Measurements from ENCODE around the gene HNRNPC.
"Not testable (repeated sequence)": the region's sequence is repeated elsewhere in the genome, so short reads cannot be mapped to it uniquely, and the experiment has no call there.

HNRNPC gene

DNA sequence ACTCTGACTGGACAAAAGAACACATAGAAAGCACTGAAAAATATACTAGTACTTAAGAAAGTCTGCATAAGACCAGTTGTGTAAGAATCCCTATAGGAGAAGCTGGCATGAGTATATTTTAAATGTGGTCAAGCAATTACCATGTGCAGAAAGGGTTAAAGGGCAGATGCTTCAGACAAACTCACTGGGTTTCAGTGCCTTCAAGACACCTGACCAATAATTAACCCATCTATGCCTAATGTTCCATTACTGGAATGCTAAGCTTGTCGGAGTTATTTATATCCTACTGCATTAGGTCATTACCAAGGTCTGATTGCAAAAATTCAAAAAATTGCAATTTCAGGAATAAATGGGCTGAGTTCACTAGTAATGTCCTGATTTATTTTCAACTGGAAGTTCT is 41.3 kb downstream of the HNRNPC start:
- Histone ChIP-seq H3K36me3 (ENCODE audit: control insufficient read depth, insufficient read depth, low read length) (peaks cover 27% of the 10 kb centered on the region), H3K4me3 (replicated peaks; ENCODE audit: low read depth, low read length) (no peak overlapping the region), H3K27me3 (replicated peaks; ENCODE audit: control insufficient read depth, insufficient read depth, low read length) (no peaks in the 10 kb centered on the region)
- DNase-seq (ENCODE audit: extremely low read depth, insufficient read length): no peak
- TF ChIP-seq, protein P1, sequence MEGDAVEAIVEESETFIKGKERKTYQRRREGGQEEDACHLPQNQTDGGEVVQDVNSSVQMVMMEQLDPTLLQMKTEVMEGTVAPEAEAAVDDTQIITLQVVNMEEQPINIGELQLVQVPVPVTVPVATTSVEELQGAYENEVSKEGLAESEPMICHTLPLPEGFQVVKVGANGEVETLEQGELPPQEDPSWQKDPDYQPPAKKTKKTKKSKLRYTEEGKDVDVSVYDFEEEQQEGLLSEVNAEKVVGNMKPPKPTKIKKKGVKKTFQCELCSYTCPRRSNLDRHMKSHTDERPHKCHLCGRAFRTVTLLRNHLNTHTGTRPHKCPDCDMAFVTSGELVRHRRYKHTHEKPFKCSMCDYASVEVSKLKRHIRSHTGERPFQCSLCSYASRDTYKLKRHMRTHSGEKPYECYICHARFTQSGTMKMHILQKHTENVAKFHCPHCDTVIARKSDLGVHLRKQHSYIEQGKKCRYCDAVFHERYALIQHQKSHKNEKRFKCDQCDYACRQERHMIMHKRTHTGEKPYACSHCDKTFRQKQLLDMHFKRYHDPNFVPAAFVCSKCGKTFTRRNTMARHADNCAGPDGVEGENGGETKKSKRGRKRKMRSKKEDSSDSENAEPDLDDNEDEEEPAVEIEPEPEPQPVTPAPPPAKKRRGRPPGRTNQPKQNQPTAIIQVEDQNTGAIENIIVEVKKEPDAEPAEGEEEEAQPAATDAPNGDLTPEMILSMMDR (IDR thresholded peaks at IDR 0.05; ENCODE audit: insufficient read depth, low read length, poor library complexity, severe bottlenecking): no peak

DNA sequence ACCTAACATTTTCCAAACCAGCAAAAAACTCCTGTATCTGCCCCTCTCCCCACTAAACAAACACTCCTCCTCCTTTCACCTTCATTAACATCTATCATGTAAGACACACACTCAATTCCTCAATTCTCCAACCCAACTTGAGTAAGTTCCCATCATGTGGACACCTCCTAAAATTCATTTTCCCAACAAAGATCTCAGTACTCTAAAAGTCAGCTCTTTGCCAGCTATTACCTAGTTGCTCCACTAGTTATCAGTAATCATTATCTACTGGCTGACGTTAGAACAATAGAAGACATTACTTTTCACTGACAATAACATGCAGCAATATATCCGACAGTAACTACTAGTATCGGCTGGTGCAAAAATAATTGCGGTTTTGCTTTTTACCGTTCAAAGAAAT is 42.1 kb downstream of the HNRNPC start:
- TF ChIP-seq, protein P1 (IDR thresholded peaks at IDR 0.05; ENCODE audit: insufficient read depth, low read length, poor library complexity, severe bottlenecking): no peak
- no peak overlapping the region for H3K4me3 ChIP-seq (replicated peaks; ENCODE audit: low read depth, low read length)
- H3K36me3 ChIP-seq (ENCODE audit: control insufficient read depth, insufficient read depth, low read length): peaks cover 24% of the 10 kb centered on the region
- H3K27me3 ChIP-seq (replicated peaks; ENCODE audit: control insufficient read depth, insufficient read depth, low read length): no peaks in the 10 kb centered on the region
- DNase-seq (ENCODE audit: extremely low read depth, insufficient read length): no peak

DNA sequence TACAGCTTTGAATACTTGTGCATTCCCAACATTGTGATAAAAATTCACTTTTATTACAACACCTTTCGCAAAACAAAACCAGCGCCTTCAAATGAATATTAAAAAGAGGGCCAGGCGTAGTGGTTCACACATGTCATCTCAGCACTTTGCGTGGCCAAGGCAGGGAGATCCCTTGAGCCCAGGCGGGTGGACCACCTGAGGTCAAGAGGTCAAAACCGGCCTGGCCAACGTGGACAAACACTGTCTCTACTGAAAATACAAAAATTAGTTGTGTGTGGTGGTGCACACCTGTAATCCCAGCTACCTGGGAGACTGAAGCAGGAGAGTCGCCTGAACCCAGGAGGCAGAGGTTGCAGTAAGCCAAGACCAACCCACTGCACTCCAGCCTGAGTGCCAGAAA is 42.8 kb downstream of the HNRNPC start:
- H3K27me3 ChIP-seq (replicated peaks; ENCODE audit: control insufficient read depth, insufficient read depth, low read length): no peaks in the 10 kb centered on the region
- H3K4me3 ChIP-seq (replicated peaks; ENCODE audit: low read depth, low read length): no peak overlapping the region
- TF ChIP-seq, protein P1 (IDR thresholded peaks at IDR 0.05; ENCODE audit: insufficient read depth, low read length, poor library complexity, severe bottlenecking): no peak
- DNase-seq (ENCODE audit: extremely low read depth, insufficient read length): no peak
- H3K36me3 ChIP-seq (ENCODE audit: control insufficient read depth, insufficient read depth, low read length): peaks cover 24% of the 10 kb centered on the region

DNA sequence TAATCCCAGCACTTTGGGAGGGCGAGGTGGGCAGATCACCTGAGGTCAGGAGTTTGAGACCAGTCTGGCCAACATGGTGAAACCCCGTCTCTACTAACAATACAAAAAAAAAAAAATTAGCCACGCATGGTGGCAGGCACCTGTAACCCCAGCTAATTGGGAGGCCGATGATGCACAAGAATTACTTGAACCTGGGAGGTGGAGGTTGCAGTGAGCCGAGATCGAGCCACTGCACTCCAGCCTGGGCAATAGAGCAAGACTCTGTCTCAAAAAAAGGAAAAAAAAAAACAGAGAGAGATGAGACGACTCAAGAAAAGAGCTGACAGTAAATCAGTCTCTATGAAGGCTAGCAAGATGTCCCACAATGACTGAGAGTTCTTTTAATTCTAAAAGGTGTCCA is 44.1 kb downstream of the HNRNPC start:
- not testable (repeated sequence) for DNase-seq (ENCODE audit: extremely low read depth, insufficient read length); H3K27me3 ChIP-seq (replicated peaks; ENCODE audit: control insufficient read depth, insufficient read depth, low read length); H3K4me3 ChIP-seq (replicated peaks; ENCODE audit: low read depth, low read length)
- peaks cover 19% of the 10 kb centered on the region for H3K36me3 ChIP-seq (ENCODE audit: control insufficient read depth, insufficient read depth, low read length)

DNA sequence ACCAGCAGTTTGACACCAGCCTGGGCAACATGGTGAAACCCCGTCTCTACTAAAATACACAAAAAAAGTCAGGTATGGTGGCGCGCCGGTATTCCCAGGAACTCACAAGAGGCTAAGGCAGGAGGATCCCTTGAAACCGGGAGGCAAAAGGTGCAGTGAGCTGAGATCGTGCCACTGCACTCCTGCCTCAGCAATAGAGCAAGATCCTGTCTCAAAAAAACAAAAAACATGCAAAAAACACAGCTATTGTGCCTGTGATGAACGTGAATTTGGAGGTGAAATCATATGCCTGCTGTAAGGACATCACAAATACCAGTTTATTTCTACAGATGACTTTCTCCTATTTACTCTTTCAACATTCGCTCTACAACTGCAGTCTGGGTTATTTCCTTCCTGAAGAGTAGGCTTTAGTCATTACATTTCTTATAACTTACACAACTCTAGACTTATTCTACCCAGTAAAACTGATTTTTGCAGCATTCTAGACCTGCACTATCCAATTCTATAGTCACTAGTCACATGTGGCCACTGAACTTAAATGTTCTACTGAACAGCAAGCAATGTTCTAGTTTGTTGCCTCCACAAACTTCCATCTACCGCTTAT is 48.3 kb downstream of the HNRNPC start:
- no peak for DNase-seq (ENCODE audit: extremely low read depth, insufficient read length)
- H3K36me3 ChIP-seq (ENCODE audit: control insufficient read depth, insufficient read depth, low read length): peaks cover 12% of the 10 kb centered on the region
- H3K4me3 ChIP-seq (replicated peaks; ENCODE audit: low read depth, low read length): no peak overlapping the region
- TF ChIP-seq, protein P1 (IDR thresholded peaks at IDR 0.05; ENCODE audit: insufficient read depth, low read length, poor library complexity, severe bottlenecking): no peak
- H3K27me3 ChIP-seq (replicated peaks; ENCODE audit: control insufficient read depth, insufficient read depth, low read length): no peaks in the 10 kb centered on the region

DNA sequence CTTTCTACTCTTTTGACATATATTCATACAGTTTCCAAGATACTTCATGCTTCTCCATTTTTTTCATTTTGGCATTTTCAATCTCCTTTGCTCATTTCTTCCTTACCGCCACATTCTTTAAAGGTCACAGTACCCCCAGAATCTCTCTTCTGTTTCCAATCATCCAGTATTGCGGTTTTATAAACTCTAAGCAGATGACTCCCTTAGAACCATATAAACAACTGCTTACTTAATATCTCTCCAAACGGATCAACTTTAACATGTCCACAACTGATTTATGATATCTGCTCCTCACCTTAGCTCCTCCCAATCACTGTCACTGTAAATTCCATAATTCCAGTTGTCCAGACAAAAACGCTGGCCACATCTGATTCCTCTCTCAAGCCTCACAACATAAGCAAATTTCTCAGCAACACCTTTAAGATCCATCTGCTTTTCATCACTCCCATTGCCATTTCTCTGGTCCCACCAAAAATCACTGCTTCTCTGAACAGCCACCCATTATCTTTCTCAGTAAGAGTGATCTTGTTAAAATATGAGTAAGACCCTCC is 49.6 kb downstream of the HNRNPC start:
- Histone ChIP-seq H3K27me3 (replicated peaks; ENCODE audit: control insufficient read depth, insufficient read depth, low read length) (no peaks in the 10 kb centered on the region), H3K4me3 (replicated peaks; ENCODE audit: low read depth, low read length) (no peak overlapping the region), H3K36me3 (ENCODE audit: control insufficient read depth, insufficient read depth, low read length) (peaks cover 13% of the 10 kb centered on the region)
- TF ChIP-seq, protein P1 (IDR thresholded peaks at IDR 0.05; ENCODE audit: insufficient read depth, low read length, poor library complexity, severe bottlenecking): no peak
- DNase-seq (ENCODE audit: extremely low read depth, insufficient read length): no peak
